Activated naive CD4-positive, alpha-beta T cell treated with anti-CD3 and anti-CD28 coated beads, Interleukin-2, amount 50 U/mL, for 72 hours (primary cell): ENCODE data around the gene MACROD2. TPM values are rescaled to one million over a fixed set of nuclear protein-coding genes. Genes with fewer than 3 reads are reported as not detected.

Experiments used
- ATAC-seq, 2 donors: fragments of 150-1000 bp; cut with Tn5 transposase; 2 replicates each; pipeline ENCODE4 v1.10.0; 2021; ENCODE audit warnings: mild to moderate bottlenecking in 2 of 2, moderate library complexity in 2 of 2
- DNase-seq, 2 donors: peaks; one replicate each; pipeline ENCODE4 v3.0.0; 2021 to 2022; ENCODE audit warnings: low spot score in 2 of 2
- H3K27ac Mint-ChIP-seq, 2 donors: one replicate each; pipeline ENCODE4 v1.8.0; 2022; ENCODE audit warnings: mild to moderate bottlenecking in 2 of 2, mixed read lengths in 2 of 2
- H3K36me3 Mint-ChIP-seq, 2 donors: one replicate each; pipeline ENCODE4 v1.8.0; 2022; ENCODE audit warnings: mixed read lengths in 2 of 2
- H3K9me3 Mint-ChIP-seq, 2 donors: one replicate each; pipeline ENCODE4 v1.8.0; 2022; ENCODE audit warnings: mixed read lengths in 2 of 2
- total RNA-seq, 2 donors: library from RNA; stranded (reverse); gene quantifications; one replicate each; pipeline ENCODE4 v1.2.3, GENCODE V29; 2022

Gene MACROD2
- total RNA-seq, 2 donors from 2014 or later: not detected

DNA sequence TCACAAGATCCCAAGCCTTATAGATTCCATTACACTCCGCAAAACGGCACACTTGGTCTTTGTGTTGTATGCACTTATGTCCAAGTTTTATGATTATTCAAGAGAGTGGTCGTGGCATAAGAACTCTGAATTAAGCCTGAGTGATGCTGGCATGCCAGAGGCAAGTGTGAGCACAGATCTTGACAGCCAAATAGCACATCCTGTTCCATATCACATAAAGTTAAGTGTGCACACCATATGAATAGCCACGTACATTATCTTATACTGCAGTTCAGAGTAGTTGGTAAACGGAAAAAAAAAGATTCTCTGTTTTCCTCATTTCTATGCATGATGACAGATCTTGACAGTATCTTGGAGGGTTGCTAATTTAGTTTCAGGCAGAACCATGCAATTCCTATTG is 1069.4 kb downstream of the MACROD2 start:
- ATAC-seq (no peak), DNase-seq (no peak)
- Mint-ChIP-seq H3K36me3 (no peaks in the 10 kb centered on the region), H3K27ac (no peak overlapping the region), H3K9me3 (peaks cover 7 to 12% of the 10 kb centered on the region in 2 donors)

DNA sequence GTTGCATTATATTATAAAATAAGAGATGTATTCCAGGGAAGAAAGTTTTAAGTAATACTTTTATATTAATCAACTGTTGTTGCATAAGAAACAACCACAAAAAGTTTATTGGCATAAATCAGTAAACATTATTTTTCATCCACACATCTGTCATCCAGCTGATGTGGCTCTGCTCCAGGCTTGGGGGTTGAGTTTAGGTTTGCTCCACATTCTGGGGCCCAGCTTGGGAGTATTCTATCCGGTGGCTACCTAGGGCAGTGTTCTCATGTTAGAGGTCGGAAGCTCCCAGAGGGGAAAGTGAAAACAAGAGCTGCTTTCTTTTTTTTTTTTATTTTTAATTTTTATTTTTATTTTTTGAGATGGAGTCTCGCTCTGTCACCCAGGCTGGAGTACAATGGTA is 1070.5 kb downstream of the MACROD2 start:
- DNase-seq: no peak
- no peaks in the 10 kb centered on the region for H3K36me3 Mint-ChIP-seq
- peaks cover 7 to 14% of the 10 kb centered on the region in 2 donors for H3K9me3 Mint-ChIP-seq
- no peak overlapping the region for H3K27ac Mint-ChIP-seq
- ATAC-seq: no peak

DNA sequence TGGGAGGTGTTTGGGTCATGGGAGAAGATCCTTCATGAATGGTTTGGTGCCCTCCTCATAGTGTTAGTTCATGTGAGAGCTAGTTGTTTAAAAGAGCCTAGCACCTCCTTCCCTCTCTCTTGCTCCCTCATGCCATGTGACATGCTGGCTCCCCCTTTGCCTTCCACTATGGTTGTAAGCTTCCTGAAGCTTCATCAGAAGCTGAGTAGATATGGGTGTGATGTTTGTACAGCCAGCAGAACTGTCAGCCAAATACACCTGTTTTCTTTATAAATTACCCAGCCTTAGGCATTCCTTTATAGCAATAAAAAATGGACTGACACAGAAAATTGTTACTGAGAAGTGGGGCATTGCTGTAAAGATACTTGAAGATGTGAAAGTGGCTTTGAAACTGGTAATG is 1073.2 kb downstream of the MACROD2 start:
- H3K36me3 Mint-ChIP-seq: no peaks in the 10 kb centered on the region
- H3K9me3 Mint-ChIP-seq: peaks cover 7 to 14% of the 10 kb centered on the region in 2 donors
- ATAC-seq: no peak
- DNase-seq: no peak
- H3K27ac Mint-ChIP-seq: no peak overlapping the region

DNA sequence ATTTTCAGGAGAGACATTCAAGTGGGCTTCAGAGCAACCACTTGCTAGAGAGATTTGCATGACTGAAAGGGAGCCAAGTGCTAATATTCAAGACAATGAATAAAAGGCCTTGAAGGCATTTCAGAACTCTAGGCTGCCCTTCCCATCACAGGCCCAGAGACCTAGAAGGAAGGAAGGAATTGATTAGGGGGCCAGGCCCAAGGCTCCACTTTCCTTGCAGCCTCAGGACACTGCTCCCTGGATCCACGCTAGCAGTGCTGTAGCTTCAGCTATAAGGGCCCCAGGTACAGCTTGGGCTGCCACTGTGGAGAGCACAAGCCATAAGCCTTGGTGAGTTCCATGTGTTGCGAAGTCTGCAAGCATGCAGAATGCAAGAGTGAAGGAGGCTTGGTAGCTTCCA is 1074.0 kb downstream of the MACROD2 start:
- ATAC-seq: no peak
- Mint-ChIP-seq H3K9me3 (peaks cover 7 to 14% of the 10 kb centered on the region in 2 donors), H3K27ac (no peak overlapping the region), H3K36me3 (no peaks in the 10 kb centered on the region)
- no peak for DNase-seq

DNA sequence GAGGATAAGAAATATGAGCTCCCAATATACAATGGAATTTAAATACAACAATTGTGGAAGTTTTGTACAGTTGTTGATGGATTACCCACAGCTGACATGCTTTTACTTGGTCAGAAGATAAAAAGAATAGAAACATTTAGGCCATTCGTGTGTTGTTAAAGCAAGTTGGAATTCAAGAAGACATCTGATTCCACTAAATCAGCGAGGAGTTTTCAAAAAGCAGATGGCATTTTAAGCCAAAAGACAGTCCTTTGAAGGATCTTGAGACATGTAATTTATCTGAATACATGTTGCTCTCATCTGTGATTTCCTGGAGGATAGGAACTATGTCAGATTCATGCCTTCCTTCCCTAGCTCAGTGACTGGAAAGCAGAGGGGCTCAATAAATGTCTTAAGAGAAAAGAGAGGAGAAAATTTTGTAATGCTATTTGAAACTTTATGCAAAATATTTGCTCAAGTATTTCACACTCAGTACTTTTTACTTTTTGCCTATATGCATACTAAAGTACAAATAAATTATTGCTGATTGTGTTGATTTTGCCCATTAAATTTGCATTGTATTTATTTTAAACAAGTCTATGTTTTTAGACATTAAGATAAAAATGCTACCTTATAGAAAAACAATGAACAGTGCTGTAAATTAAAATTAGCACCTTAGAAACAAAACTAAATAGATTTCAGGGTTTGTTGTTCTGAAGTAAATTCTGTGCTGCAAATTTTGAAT is 1075.9 kb downstream of the MACROD2 start:
- ATAC-seq (no peak), DNase-seq (no peak)
- no peak overlapping the region for H3K27ac Mint-ChIP-seq
- no peaks in the 10 kb centered on the region for H3K36me3 Mint-ChIP-seq
- peaks cover 7 to 18% of the 10 kb centered on the region in 2 donors for H3K9me3 Mint-ChIP-seq

DNA sequence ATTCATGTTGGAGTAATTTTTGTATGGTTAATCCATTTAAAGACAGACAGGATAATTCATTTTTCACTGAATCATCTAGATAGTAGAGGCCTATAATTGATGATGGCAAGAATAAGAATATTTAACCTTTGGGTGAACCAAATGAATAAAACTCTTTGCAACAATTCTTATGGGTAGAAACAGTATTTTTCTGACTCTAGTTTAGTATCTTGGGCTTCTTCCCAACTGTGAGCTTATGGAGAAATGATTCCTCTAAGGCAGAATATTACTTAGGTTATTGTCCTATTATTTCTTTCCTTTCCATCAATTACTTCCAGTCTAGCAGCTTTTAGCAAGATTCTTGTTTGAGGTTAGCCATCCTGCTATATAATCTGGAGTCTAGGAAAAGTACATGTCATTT is 1077.0 kb downstream of the MACROD2 start:
- Mint-ChIP-seq H3K36me3 (no peaks in the 10 kb centered on the region), H3K27ac (no peak overlapping the region), H3K9me3 (peaks cover 7 to 18% of the 10 kb centered on the region in 2 donors)
- no peak for ATAC-seq
- no peak for DNase-seq

DNA sequence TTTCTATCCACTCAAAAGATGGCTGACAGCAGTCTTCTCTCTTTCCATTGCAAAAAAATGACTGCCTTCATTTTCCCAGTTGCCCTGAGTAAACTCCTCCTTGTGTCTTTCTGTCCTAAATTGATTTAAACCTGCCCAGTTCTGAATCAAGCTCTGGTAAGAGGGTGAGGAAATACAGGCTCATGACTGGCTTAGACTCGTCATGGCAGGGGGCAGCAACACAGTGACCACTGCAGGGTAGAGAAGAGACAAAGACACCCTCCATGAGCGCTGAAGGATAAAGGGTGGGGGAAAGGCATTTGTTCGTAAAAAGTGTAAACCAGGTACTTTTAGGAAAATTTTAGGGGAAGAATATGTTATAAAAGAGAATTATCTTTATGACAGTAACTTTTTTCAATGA is 1080.3 kb downstream of the MACROD2 start:
- Mint-ChIP-seq H3K36me3 (no peaks in the 10 kb centered on the region), H3K9me3 (peaks cover 0 to 5% of the 10 kb centered on the region in 2 donors)
- no peak for ATAC-seq

DNA sequence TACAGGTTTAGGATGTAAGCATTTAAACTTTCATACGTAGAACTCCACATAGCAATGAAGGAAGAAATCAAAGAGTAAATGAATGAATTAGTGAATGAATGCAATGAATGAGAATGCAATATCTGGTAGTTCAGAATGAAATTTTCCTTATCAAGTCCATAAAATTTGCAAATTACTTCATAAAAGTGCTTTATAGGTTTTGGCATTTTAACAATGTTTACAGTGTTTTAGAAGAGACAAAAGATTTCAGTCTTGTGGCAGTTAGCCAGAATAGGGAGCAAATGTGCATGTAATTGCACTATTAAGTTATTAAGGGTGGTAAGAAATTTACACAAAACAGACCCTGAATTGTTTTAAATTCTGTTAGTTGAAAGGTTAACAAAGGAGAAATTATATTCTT is 1081.5 kb downstream of the MACROD2 start:
- H3K36me3 Mint-ChIP-seq: no peaks in the 10 kb centered on the region
- peaks cover 0 to 4% of the 10 kb centered on the region in 2 donors for H3K9me3 Mint-ChIP-seq
- H3K27ac Mint-ChIP-seq: no peak overlapping the region
- DNase-seq (no peak), ATAC-seq (no peak)

More for the DNA sequence above, 1080.3 kb downstream of the MACROD2 start:
- no peak overlapping the region for H3K27ac Mint-ChIP-seq
- DNase-seq: no peak

DNA sequence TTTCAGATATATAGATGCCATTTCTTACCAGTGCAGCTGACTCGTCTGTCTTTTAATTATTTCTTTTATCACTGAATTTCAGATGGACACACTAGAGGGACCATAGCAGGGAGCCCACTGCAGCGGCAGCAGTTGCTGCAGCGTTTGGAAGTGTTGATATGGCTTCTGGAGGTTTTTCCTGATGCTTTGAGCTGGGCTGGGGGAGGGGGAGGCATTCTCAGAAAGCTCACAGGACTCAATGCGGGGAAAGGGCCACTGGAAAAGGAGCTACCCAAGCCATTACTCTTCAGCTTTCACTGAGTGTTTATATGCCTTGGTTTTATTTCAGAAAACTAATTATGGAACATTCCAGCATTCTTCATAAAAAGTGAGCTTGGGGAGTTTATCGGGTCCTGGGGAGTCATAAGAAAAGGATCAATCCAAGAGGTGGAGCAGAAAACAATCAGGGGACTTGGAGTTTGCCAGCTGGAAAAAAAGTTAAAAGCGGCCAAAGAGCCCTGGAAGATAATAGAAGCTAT is 1082.5 kb downstream of the MACROD2 start:
- H3K36me3 Mint-ChIP-seq: no peaks in the 10 kb centered on the region
- ATAC-seq (no peak), DNase-seq (no peak)
- peaks cover 0 to 4% of the 10 kb centered on the region in 2 donors for H3K9me3 Mint-ChIP-seq
- H3K27ac Mint-ChIP-seq: no peak overlapping the region

DNA sequence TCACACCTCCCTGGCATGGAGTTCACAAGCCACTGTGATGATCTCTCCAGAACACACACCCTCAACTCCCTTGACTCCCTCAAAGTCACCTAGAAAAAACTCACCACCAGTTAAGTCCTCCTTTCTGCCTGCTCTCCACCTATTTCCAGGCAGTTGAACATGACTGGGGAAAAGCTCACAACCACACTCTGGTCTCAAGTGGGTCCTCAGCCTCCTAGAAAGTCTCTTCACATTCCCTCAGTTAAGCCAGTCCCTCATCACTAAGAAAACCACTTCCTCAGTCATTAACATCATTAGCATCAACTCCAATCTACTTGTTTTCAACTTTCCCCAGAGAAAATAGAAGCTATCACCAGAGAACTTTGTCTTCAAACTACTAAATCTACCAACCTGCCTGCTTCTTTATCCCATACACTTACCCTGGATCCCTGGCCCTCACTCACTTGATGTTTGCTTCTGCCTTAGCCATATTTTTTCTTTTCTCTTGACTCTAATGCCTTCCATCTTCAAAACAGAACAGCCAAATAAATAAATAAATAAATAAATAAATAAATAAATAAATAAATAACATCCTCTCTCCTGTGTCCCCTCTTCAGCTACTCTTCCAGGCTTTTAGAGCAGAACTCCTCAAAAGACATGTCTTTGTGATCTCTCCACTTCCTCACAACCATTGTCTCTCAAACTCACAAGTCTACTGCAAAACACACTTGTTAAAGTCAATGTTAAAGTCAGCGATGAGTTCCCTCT is 1084.5 kb downstream of the MACROD2 start:
- no peaks in the 10 kb centered on the region for H3K36me3 Mint-ChIP-seq
- ATAC-seq (no peak), DNase-seq (no peak)
- H3K9me3 Mint-ChIP-seq: peaks cover 0 to 3% of the 10 kb centered on the region in 2 donors
- no peak overlapping the region for H3K27ac Mint-ChIP-seq

DNA sequence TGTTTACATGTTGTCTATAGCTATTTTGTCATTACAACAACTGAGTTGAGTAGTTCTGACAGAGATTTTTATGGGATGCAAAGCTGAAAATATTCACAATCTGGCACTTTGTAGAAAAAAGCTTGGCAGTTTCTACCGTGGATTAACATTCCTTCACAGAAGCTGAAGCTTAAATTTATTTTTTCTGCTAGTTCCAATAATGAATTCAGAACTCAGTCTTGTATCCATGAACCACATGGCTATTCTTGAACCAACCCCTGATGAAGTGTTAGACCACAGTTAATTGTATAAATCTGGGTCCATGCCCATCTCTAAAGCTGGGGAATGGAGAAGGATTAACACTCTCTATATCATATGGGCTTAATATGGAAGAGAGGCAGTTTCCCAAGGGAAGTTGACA is 1085.9 kb downstream of the MACROD2 start:
- Mint-ChIP-seq H3K36me3 (no peaks in the 10 kb centered on the region), H3K27ac (no peak overlapping the region), H3K9me3 (peaks cover 0 to 6% of the 10 kb centered on the region in 2 donors)
- ATAC-seq (no peak), DNase-seq (no peak)

DNA sequence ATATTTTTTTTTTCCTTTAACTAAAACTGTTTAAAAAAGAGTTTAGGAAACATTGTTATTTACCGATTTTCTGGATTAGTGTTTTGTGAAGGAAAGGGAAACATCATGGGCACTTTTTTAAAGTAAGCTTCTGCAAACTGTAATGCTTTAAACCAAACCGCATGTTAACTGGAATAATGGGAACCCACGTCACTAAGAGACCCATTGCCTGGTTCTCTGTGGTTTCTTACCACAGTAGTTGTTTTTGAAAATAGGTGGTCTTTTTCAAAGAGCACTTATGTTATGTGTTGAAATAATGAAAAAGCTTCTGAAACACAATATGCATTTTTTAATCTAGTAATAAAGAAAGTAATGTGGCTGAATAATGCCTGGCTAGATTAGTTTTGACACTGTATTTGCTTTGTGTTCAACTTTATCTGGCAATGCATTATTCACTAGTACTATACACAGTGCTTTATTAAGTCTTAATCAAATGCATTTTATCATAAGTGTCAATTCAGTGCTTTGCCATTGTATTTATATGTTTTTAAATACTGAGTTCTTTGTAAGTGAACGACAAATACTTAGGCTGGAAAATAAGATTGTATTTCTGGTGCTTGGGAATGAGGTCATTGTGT is 1096.2 kb downstream of the MACROD2 start:
- Mint-ChIP-seq H3K36me3 (no peaks in the 10 kb centered on the region), H3K27ac (no peak overlapping the region), H3K9me3 (peaks cover 5 to 9% of the 10 kb centered on the region in 2 donors)
- no peak for DNase-seq
- no peak for ATAC-seq

DNA sequence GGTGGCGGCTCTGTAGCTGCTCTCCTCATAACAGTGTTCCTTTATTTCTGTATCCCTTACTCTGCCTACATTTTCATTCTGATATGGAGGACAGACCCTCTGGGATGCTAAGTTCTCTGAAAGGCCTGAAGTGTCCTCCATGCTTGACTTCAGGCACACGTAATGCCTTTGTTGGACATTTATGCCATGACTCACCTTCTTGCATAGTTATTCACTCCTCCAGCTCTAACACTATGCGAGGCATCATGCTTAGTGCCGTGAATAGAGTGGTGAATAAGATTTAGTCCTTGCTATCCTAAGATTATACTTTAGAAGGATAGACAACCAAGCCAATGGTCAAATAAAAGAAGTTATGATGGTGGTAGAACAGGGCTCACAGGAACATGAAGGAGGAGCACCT is 1103.0 kb downstream of the MACROD2 start:
- Mint-ChIP-seq H3K9me3 (peaks cover 7 to 11% of the 10 kb centered on the region in 2 donors), H3K36me3 (peaks cover 0 to under 1% of the 10 kb centered on the region in 2 donors), H3K27ac (no peak overlapping the region)
- no peak for DNase-seq
- ATAC-seq: no peak

DNA sequence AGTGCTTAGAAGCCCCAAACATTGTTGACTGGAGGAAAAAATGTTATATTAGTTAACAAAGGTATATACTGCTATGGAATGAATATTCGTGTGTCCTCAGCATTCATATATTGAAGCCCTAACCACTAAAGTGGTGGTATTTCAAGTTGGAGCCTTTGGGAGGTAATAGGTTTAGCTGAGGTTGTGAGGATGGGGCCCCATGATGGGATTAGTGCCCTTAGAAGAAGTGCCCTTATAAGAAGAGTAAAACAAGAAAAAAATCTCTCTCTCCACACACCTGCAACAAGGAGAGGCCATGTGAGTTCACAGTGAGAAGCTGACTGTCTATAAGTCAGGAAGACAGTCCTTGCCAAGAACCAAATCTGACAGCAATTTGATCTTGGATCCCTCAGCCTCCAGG is 1103.8 kb downstream of the MACROD2 start:
- DNase-seq (no peak), ATAC-seq (no peak)
- peaks cover 13 to 17% of the 10 kb centered on the region in 2 donors for H3K9me3 Mint-ChIP-seq
- peaks cover 0 to 5% of the 10 kb centered on the region in 2 donors for H3K36me3 Mint-ChIP-seq
- no peak overlapping the region for H3K27ac Mint-ChIP-seq

DNA sequence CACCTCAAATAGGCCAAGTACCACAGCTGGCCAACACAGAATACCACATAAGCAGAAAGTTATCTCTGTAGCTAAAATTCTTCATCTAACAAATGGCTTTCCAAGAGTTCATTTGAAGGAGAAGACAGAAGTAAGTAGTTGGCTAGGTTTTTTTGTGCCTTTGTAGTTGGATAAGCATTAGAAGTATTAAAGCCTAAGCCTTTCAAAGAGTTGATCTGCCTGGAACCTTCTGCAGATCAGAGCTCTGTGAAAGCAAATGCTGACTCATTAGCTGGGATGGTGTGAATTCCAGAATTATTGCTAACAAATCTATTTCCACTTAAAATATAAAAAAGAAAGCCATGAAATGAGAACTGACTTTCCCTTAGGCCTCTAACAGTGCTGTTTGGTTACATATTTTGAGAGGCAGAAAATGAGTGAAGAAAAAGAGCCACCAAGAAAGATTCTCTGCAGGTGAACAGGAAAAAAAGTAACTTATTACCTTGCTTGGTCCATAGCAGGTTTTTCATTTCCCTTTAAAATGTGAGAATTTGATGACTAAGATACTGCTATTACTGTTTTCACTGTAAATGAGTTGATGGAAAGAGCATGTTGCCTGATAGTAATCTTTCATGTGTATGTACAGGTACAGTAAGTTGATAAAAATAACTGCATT is 1105.3 kb downstream of the MACROD2 start:
- Mint-ChIP-seq H3K27ac (no peak overlapping the region), H3K9me3 (peaks cover 16 to 17% of the 10 kb centered on the region in 2 donors), H3K36me3 (peaks cover 0 to 5% of the 10 kb centered on the region in 2 donors)
- DNase-seq (no peak), ATAC-seq (no peak)

DNA sequence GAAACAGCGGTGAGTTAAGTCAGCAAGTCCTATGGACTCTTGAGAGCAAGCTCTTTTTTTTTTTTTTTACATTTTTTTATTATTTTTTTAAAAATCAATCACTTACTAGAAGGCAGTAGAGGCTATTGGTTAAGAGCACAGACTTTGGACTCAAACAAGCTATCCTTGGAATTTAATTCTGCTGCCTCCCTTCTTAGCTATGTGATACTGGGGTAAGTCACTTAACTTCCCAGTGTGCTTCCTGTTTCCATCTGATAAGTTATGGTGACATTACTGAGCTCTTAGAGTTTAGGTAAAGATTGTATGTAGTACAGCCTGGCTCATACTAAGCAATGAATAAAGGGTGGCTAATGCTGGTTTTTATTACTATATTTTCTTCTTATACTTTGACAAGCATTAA is 1112.6 kb downstream of the MACROD2 start:
- no peak for ATAC-seq
- peaks cover 0 to 5% of the 10 kb centered on the region in 2 donors for H3K36me3 Mint-ChIP-seq
- no peak overlapping the region for H3K27ac Mint-ChIP-seq
- peaks cover 13 to 27% of the 10 kb centered on the region in 2 donors for H3K9me3 Mint-ChIP-seq
- DNase-seq: no peak

DNA sequence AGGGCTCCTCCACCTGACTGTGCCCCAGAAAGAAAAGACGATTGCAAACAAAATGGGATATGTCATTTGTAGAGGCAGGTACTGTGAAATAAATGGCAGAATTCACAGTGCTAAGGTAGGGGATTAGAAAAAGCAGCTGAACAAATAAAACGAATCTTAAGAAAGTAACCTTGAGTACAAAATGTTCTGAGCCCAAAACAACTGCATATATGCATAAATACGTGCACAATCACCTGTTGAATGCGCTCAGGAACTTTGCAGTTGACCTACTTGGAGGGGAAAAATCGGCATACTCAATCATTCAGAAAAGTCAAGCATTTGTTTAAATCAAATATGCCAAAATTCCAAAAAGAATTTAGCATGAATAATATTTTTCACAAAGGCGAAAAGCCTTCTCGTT is 1114.2 kb downstream of the MACROD2 start:
- H3K9me3 Mint-ChIP-seq: peaks cover 6 to 19% of the 10 kb centered on the region in 2 donors
- DNase-seq (no peak), ATAC-seq (no peak)
- H3K27ac Mint-ChIP-seq: no peak overlapping the region
- no peaks in the 10 kb centered on the region for H3K36me3 Mint-ChIP-seq
